Activated naive CD8-positive, alpha-beta T cell treated with anti-CD3 and anti-CD28 coated beads for 36 hours (primary cell): ENCODE measurements around the gene MRPS7. TPM values are rescaled to one million over a fixed set of nuclear protein-coding genes. Genes with fewer than 3 reads are reported as not detected.
"Not testable (repeated sequence)": the region's sequence is repeated elsewhere in the genome, so short reads cannot be mapped to it uniquely, and the experiment has no call there.

Experiments
- DNase-seq: peaks from one replicate; pipeline ENCODE4 v3.0.0; 2021
- H3K27ac Mint-ChIP-seq: one replicate; pipeline ENCODE4 v1.8.0; 2022; ENCODE audit warnings: mild to moderate bottlenecking, moderate library complexity, mixed read lengths
- H3K27me3 Mint-ChIP-seq: one replicate; pipeline ENCODE4 v1.8.0; 2022; ENCODE audit warnings: mild to moderate bottlenecking, mixed read lengths
- H3K36me3 Mint-ChIP-seq: one replicate; pipeline ENCODE4 v1.8.0; 2021; ENCODE audit warnings: mild to moderate bottlenecking, mixed read lengths
- H3K4me1 Mint-ChIP-seq: one replicate; pipeline ENCODE4 v1.8.0; 2021; ENCODE audit warnings: mixed read lengths
- H3K4me3 Mint-ChIP-seq: one replicate; pipeline ENCODE4 v1.8.0; 2022; ENCODE audit warnings: mild to moderate bottlenecking, moderate library complexity, mixed read lengths
- H3K9me3 Mint-ChIP-seq: one replicate; pipeline ENCODE4 v1.8.0; 2022; ENCODE audit warnings: mixed read lengths
- total RNA-seq, 2 experiments: library from RNA; stranded (reverse); gene quantifications; one replicate each; pipeline ENCODE4 v1.2.3, GENCODE V29; 2021

Gene MRPS7
- total RNA-seq, 2 experiments from 2014 or later: 93.5 to 96.9 TPM

GRCh38 chr17:75273977-75274708, 12.5 kb downstream of the MRPS7 start:
- Mint-ChIP-seq H3K4me1 (peaks cover 27% of the 10 kb centered on the region), H3K36me3 (peaks cover 29% of the 10 kb centered on the region), H3K27me3 (no peaks in the 10 kb centered on the region), H3K9me3 (no peaks in the 10 kb centered on the region), H3K27ac (peak overlapping the region; percentile 22), H3K4me3 (no peak overlapping the region)
- no peak for DNase-seq

GRCh38 chr17:75277664-75278071, 16.0 kb downstream of the MRPS7 start:
- Mint-ChIP-seq H3K27me3 (no peaks in the 10 kb centered on the region), H3K9me3 (no peaks in the 10 kb centered on the region), H3K4me3 (no peak overlapping the region), H3K27ac (no peak overlapping the region), H3K4me1 (peaks cover 13% of the 10 kb centered on the region), H3K36me3 (peaks cover 24% of the 10 kb centered on the region)
- DNase-seq: no peak

DNA sequence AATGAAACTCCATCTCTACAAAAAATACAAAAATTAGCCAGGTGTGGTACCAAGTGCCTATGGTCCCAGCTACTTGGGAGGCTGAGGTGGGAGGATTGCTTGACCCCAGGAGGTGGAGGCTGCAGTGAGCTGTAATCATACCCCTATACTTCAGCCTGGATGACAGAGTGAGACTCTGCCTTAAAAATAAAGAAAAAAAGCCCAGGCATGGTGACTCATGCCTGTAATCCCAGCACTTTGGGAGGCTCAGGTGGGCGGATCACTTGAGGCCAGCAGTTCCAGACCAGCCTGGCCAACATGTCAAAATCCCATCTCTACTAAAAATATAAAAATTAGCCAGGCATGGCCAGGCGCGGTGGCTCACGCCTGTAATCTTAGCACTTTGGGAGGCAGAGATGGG, 18.5 kb downstream of the MRPS7 start:
- DNase-seq, H3K4me1 Mint-ChIP-seq, H3K4me3 Mint-ChIP-seq, H3K27me3 Mint-ChIP-seq, H3K9me3 Mint-ChIP-seq, H3K27ac Mint-ChIP-seq: not testable (repeated sequence)
- peaks cover 19% of the 10 kb centered on the region for H3K36me3 Mint-ChIP-seq

GRCh38 chr17:75285123-75285522, 23.4 kb downstream of the MRPS7 start:
- H3K36me3 Mint-ChIP-seq: peaks cover 27% of the 10 kb centered on the region
- peaks cover 20% of the 10 kb centered on the region for H3K4me1 Mint-ChIP-seq
- H3K4me3 Mint-ChIP-seq: no peak overlapping the region

GRCh38 chr17:75287221-75287620, 25.5 kb downstream of the MRPS7 start:
- H3K9me3 Mint-ChIP-seq: no peaks in the 10 kb centered on the region
- H3K36me3 Mint-ChIP-seq: peaks cover 23% of the 10 kb centered on the region
- H3K27me3 Mint-ChIP-seq: peaks cover 4% of the 10 kb centered on the region
- peak overlapping the region; percentile 92 for H3K4me3 Mint-ChIP-seq
- H3K27ac Mint-ChIP-seq: no peak overlapping the region
- no peak for DNase-seq
- peaks cover 21% of the 10 kb centered on the region for H3K4me1 Mint-ChIP-seq

More at GRCh38 chr17:75285123-75285522, 23.4 kb downstream of the MRPS7 start:
- no peak for DNase-seq
- H3K27me3 Mint-ChIP-seq: peaks cover 4% of the 10 kb centered on the region
- H3K9me3 Mint-ChIP-seq: no peaks in the 10 kb centered on the region
- H3K27ac Mint-ChIP-seq: no peak overlapping the region

DNA sequence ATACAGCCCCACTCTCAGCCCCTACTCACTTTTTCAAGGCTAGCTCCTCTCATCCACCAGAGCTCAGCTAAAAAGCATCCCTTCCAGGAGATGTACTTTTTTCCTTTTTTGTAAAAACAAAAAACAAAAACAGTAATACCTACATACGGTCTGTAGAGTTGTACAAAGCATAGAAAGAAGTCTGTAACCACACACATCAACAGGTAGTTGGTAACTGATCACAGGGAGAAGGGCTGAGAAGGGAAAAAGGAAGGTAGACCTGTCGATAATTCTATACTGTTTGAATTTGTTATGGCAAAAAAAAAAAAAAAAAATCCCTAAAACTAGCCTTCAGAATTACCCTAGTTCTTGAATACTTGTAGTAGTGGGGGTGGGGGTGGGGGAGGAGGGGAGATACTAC, 26.7 kb downstream of the MRPS7 start:
- peaks cover 21% of the 10 kb centered on the region for H3K36me3 Mint-ChIP-seq
- no peaks in the 10 kb centered on the region for H3K9me3 Mint-ChIP-seq
- H3K4me1 Mint-ChIP-seq: peaks cover 19% of the 10 kb centered on the region
- peak overlapping the region; percentile 92 for H3K4me3 Mint-ChIP-seq
- peak overlapping the region; percentile 100 for H3K27ac Mint-ChIP-seq
- no peak for DNase-seq
- H3K27me3 Mint-ChIP-seq: peaks cover 4% of the 10 kb centered on the region

DNA sequence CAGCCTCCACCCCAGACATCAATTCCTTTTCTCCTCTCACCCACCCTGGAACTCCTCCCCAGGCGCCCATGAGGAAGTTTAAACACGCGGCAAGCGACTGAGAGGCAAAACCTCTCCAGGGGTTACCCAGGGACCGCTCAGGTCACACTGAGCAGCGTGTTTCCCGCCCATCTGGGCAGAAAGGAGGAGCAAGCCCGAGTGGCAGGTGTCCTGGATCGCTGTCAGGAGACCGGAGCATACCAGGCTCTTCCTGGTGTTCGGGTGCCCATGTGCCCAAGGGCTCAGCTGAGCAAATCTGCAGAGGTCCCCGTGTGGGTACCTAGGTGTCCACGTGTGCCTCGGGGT, 27.1 kb downstream of the MRPS7 start:
- Mint-ChIP-seq H3K4me1 (peaks cover 19% of the 10 kb centered on the region), H3K9me3 (no peaks in the 10 kb centered on the region), H3K4me3 (peak overlapping the region; percentile 92), H3K27ac (peak overlapping the region; percentile 100), H3K36me3 (peaks cover 17% of the 10 kb centered on the region), H3K27me3 (peaks cover 4% of the 10 kb centered on the region)
- DNase-seq: peak; percentile 64

- H3K27ac Mint-ChIP-seq: peak within 1 kb of the TSS; percentile 100
- peaks cover 20% of the 10 kb centered on the region for H3K4me1 Mint-ChIP-seq
- no peaks in the 10 kb centered on the region for H3K9me3 Mint-ChIP-seq
- peaks cover 4% of the 10 kb centered on the region for H3K27me3 Mint-ChIP-seq
- peak; percentile 98 for DNase-seq
- peak within 1 kb of the TSS; percentile 92 for H3K4me3 Mint-ChIP-seq
- H3K36me3 Mint-ChIP-seq: peaks cover 16% of the 10 kb centered on the region
Observed at GRCh38 chr17:75289115-75289831, 27.6 kb downstream of the MRPS7 start, which contains the start of gene SLC25A19. Gene SLC25A19, minus strand, starts transcription at chr17:75289433. Its CDS starts 2,669 bp downstream, at chr17:75286764.

GRCh38 chr17:75289832-75290337, 28.2 kb downstream of the MRPS7 start:
- DNase-seq: peak; percentile 64
- H3K9me3 Mint-ChIP-seq: no peaks in the 10 kb centered on the region
- peaks cover 4% of the 10 kb centered on the region for H3K27me3 Mint-ChIP-seq
- H3K4me1 Mint-ChIP-seq: peaks cover 22% of the 10 kb centered on the region
- peaks cover 16% of the 10 kb centered on the region for H3K36me3 Mint-ChIP-seq
- H3K4me3 Mint-ChIP-seq: peak overlapping the region; percentile 92
- peak overlapping the region; percentile 100 for H3K27ac Mint-ChIP-seq

DNA sequence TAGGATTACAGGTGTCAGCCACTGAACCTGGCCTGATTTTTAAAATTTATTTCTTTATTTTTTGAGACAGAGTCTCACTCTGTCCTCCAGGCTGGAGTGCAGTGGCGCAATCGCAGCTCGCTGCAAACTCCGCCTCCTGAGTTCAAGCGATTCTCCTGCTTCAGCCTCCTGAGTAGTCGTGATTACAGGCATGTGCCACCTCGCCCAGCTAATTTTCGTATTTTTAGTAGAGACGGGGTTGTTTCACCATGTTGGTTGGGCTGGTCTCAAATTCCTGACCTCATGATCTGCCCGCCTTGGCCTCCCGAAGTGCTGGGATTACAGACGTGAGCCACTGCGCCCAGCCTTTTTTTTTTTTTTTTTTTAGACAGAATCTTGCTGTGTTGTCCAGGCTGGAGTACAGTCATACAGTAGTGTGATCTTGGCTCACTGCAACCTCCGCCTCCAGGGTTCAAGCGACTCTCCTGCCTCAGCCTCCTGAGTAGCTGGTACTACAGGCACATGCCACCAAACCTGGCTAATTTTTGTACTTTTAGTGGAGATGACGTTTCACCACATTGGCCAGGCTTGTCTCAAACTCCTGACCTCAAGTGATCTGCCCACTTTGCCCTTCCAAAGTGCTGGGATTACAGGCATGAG, 31.2 kb downstream of the MRPS7 start:
- H3K36me3 Mint-ChIP-seq, DNase-seq, H3K27me3 Mint-ChIP-seq, H3K9me3 Mint-ChIP-seq, H3K27ac Mint-ChIP-seq, H3K4me3 Mint-ChIP-seq: not testable (repeated sequence)
- H3K4me1 Mint-ChIP-seq: peaks cover 33% of the 10 kb centered on the region

DNA sequence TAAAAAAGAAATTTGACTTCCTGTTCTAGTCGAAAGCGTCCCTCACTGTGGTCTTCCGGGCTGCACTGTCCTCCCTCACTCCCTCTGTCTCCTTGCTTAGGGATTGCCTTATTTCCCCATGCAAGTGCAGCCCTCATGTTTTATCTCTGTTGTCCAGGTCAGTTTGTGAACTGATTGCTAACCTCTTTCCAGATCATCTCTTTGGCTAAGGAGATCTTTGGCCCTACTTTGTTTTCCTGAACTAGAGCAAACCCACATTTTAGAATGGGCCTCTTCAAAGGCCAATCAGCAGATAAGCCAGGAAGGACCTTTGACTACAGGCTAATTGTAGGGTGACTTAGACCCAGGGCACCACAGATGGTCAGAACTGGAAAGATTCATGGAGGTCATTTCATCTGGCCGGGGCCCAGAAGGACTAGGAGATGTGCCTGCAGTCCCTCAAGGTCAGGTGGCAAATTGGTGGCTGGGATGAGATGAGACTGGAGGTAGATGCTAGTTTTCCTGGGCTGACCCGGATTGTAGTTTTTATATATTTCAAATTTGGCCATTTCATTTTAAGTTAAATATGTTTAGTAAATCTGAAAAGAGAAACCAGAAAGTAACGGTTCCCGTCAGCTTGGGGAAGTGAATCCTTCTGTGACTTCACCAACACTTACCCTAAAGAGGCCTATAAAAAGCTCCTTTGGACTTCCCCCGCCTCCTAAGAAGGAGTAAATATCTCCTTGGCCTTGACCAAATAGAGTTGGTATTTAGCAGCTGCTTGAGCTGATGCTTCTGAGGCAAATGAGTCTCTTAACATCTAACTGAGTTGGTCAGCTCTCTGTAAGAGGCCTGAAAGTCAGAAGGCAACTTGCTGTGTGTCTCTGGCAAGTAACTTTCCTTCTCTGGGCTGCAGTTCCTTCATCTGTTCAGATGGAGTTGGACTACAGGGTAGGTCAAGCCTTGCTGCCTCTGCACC, 33.8 kb downstream of the MRPS7 start:
- H3K36me3 Mint-ChIP-seq: peaks cover 2% of the 10 kb centered on the region
- H3K4me1 Mint-ChIP-seq: peaks cover 26% of the 10 kb centered on the region
- DNase-seq: no peak
- peak overlapping the region; percentile 55 for H3K4me3 Mint-ChIP-seq
- H3K27ac Mint-ChIP-seq: peak overlapping the region; percentile 91
- no peaks in the 10 kb centered on the region for H3K9me3 Mint-ChIP-seq
- H3K27me3 Mint-ChIP-seq: no peaks in the 10 kb centered on the region

DNA sequence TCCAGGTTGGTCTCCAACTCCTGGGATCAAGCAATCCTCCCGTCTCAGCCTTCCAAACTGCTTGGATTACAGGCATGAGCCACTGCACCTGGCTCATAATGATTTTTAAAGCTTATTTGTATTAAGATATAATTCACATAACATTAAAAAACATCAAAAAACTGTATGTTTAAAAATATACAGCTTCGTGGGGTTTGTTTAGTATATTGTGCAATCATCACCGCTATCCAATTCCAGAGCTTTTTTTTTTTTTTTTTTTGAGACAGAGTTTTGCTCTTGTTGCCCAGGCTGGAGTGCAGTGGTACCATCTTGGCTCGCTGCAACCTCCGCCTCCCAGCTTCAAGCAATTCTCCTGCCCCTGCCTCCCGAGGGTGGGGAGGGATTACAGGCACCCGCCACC, 38.6 kb downstream of the MRPS7 start:
- Mint-ChIP-seq H3K36me3 (no peaks in the 10 kb centered on the region), H3K4me1 (peaks cover 19% of the 10 kb centered on the region), H3K4me3 (no peak overlapping the region), H3K27ac (no peak overlapping the region), H3K27me3 (no peaks in the 10 kb centered on the region), H3K9me3 (no peaks in the 10 kb centered on the region)
- DNase-seq: no peak

GRCh38 chr17:75301049-75301448, 39.4 kb downstream of the MRPS7 start:
- no peak overlapping the region for H3K27ac Mint-ChIP-seq
- no peaks in the 10 kb centered on the region for H3K36me3 Mint-ChIP-seq
- no peaks in the 10 kb centered on the region for H3K9me3 Mint-ChIP-seq
- no peaks in the 10 kb centered on the region for H3K27me3 Mint-ChIP-seq
- DNase-seq: no peak
- H3K4me1 Mint-ChIP-seq: peaks cover 11% of the 10 kb centered on the region
- no peak overlapping the region for H3K4me3 Mint-ChIP-seq

GRCh38 chr17:75301502-75302206, 40.0 kb downstream of the MRPS7 start:
- Mint-ChIP-seq H3K36me3 (no peaks in the 10 kb centered on the region), H3K27ac (no peak overlapping the region), H3K4me3 (no peak overlapping the region), H3K27me3 (no peaks in the 10 kb centered on the region), H3K9me3 (no peaks in the 10 kb centered on the region), H3K4me1 (peaks cover 9% of the 10 kb centered on the region)
- DNase-seq: no peak
